GM12874 (cell line): Measurements from ENCODE around the gene LGI4.

Source experiments
- TF ChIP-seq, protein P1 (sequence below): IDR thresholded peaks from 2 replicates; pipeline ENCODE4 v1.5.1; 2011; ENCODE audit warnings: low read depth, mild to moderate bottlenecking, control low read depth, low read length, moderate library complexity; ENCODE audit not compliant: insufficient read depth

The LGI4 gene

DNA sequence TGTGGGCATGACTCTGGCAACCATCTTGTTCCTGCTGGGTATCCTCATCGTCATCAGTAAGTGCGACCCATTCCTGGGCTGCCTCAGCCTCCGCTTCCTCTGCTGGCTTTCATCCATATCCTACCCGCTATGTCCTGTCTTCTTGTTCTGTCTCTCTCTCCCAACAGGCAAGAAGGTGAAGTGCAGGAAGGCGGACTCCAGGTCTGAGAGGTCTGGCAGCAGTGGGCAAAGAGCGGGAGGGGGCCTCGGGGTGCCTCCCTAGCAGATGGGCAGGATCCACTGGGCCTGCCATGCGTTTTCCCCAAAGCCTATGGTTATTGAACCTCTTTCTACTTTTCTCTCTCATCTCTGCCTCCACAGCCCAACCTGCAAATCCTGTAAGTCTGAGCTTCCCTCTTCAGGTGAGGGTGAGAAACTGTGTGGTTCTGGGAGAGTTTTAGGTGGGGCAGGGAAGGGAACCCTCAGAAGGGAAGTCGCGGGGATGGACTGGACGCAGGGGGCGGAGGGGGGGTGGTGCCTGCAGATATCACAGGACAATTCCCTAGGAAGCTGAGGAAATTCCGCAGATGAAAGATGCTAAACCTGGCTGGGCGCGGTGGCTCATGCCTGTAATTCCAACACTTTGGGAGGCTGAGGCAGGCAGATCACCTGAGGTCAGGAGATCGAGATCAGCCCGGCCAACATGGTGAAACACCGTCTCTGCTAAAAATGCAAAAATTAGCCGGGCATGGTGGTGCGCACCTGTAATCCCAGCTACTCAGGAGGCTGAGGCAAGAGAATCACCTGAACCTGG, 16.6 kb upstream of the LGI4 start:
- TF ChIP-seq, protein P1, sequence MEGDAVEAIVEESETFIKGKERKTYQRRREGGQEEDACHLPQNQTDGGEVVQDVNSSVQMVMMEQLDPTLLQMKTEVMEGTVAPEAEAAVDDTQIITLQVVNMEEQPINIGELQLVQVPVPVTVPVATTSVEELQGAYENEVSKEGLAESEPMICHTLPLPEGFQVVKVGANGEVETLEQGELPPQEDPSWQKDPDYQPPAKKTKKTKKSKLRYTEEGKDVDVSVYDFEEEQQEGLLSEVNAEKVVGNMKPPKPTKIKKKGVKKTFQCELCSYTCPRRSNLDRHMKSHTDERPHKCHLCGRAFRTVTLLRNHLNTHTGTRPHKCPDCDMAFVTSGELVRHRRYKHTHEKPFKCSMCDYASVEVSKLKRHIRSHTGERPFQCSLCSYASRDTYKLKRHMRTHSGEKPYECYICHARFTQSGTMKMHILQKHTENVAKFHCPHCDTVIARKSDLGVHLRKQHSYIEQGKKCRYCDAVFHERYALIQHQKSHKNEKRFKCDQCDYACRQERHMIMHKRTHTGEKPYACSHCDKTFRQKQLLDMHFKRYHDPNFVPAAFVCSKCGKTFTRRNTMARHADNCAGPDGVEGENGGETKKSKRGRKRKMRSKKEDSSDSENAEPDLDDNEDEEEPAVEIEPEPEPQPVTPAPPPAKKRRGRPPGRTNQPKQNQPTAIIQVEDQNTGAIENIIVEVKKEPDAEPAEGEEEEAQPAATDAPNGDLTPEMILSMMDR: no peak

DNA sequence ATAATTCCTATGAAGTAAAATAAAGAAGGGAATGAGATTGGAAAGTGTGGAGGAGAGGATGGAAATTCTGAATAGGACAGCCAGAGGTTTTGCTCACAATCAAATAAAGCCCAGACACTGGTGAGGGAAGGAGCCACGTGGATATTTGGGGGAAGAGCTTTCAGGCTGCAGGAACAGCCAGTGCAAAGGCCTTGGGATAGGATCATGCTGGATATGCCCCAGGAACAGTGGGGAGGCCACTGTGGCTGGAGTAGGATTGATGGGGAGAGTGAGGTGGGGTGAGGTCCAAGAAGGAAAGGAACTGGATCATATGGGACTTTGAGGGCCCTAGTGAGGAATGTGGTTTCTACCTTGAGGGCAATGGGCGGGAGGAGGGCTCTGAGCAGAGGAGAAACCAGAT, 15.6 kb upstream of the LGI4 start:
- TF ChIP-seq, protein P1: no peak

GRCh38 chr19:35149463-35149862, 14.6 kb upstream of the LGI4 start:
- TF ChIP-seq, protein P1: no peak

- TF ChIP-seq, protein P1: no peak
Measured at GRCh38 chr19:35146746-35147459, 12.0 kb upstream of the LGI4 start.

DNA sequence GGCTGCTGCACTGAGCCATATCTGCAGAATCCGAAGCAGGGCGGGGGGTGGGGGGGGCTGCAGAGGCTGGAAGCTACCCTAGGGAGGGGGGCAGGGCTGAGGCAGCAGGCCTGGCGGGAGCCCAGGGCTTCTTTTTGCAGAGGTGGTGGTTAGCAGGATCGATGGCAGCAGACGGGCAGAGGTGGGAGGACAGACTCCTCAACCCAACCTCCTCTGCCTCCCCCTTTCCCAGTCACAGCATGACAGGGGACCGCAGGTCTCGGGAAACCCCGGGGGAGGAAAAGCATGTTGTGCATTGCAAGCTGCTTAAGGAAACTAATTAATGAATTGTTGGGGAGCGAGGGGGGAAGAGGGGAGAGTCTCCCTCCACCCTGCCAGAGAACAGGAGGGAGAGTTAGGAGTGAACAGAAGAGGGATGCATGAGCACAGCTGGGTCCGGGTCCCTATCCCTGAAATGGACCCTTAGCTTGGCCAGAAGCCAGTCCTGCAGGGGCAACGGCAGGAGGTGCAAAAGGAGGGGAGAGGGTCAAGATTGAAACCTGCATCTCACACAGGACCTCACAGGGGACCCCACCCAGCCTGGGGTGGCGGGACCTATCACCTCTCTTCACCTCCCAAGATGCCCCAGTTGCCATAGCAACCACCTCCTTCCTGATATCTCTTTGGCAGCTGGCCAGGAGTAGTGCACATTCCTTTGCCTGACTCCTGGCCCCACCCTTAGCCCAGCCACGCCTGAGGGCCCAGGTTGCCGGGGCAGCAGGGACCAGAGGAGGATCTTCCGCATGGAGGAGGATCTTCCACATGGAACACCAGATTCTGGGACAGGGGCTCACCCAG, 10.0 kb upstream of the LGI4 start:
- TF ChIP-seq, protein P1: no peak

- TF ChIP-seq, protein P1: no peak
Measured at GRCh38 chr19:35144259-35144599, 9.4 kb upstream of the LGI4 start.

- TF ChIP-seq, protein P1: no peak
Measured at GRCh38 chr19:35143818-35144217, 9.0 kb upstream of the LGI4 start.
